GM12878 (cell line): ENCODE measurements around the gene TRPM3.

Source experiments
- BACH1 ChIP-seq: fragments of 450-650 bp; IDR thresholded peaks from 2 replicates; pipeline ENCODE4 v1.6.1; 2017; ENCODE audit warnings: mild to moderate bottlenecking, borderline replicate concordance
- BCL11A ChIP-seq: IDR thresholded peaks from 2 replicates; pipeline ENCODE4 v1.6.1; 2011; ENCODE audit warnings: low read depth, low read length
- CHD2 ChIP-seq: IDR thresholded peaks from 2 replicates; pipeline ENCODE4 v1.6.1; 2011; ENCODE audit warnings: low read depth, low read length, improper control_type of control experiment, borderline replicate concordance
- CREB1 ChIP-seq: IDR thresholded peaks from 2 replicates; pipeline ENCODE4 v1.6.1; 2012; ENCODE audit warnings: low read depth, mild to moderate bottlenecking, inconsistent platforms
- CTCF ChIP-seq, 3 experiments: IDR thresholded peaks in 2 of 3; conservative IDR thresholded peaks in 1 of 3; 2 replicates each; pipeline ENCODE4 v1.5.1; 2011; ENCODE audit warnings: low read depth in 3 of 3, low read length in 3 of 3, mild to moderate bottlenecking in 3 of 3, control low read depth in 2 of 3, moderate library complexity in 2 of 3, inconsistent platforms in 1 of 3, mixed read lengths in 1 of 3; ENCODE audit not compliant: control insufficient read depth in 2 of 3, insufficient read depth in 1 of 3; ENCODE audit errors: extremely low read depth in 1 of 3
- EZH2 ChIP-seq: IDR thresholded peaks from 2 replicates; pipeline ENCODE4 v1.6.1; 2012; ENCODE audit warnings: low read depth, mild to moderate bottlenecking, control low read depth, inconsistent platforms, low read length, borderline replicate concordance; ENCODE audit not compliant: control insufficient read depth
- GABPA ChIP-seq: IDR thresholded peaks from 2 replicates; pipeline ENCODE4 v1.6.1; 2014; ENCODE audit warnings: antibody characterized with exemption, low read depth, mild to moderate bottlenecking, inconsistent platforms
- IRF3 ChIP-seq: fragments of 450-650 bp; IDR thresholded peaks from 2 replicates; pipeline ENCODE4 v1.6.1; 2014; ENCODE audit warnings: mild to moderate bottlenecking
- NRF1 ChIP-seq: conservative IDR thresholded peaks from 2 replicates; pipeline ENCODE4 v1.6.1; 2011; ENCODE audit warnings: mild to moderate bottlenecking, low read depth, low read length, improper control_type of control experiment
- PBX3 ChIP-seq: IDR thresholded peaks from 2 replicates; pipeline ENCODE4 v1.6.1; 2011; ENCODE audit warnings: mild to moderate bottlenecking, low read depth, low read length, moderate library complexity; ENCODE audit not compliant: insufficient replicate concordance
- USF1 ChIP-seq: IDR thresholded peaks from 2 replicates; pipeline ENCODE4 v1.6.1; 2011; ENCODE audit warnings: borderline replicate concordance, low read depth, mild to moderate bottlenecking, moderate library complexity, mixed read lengths, low read length; ENCODE audit not compliant: insufficient read depth; ENCODE audit errors: extremely low read length
- YY1 ChIP-seq: IDR thresholded peaks from 2 replicates; pipeline ENCODE4 v1.6.1; 2011; ENCODE audit warnings: low read depth, mild to moderate bottlenecking, low read length
- ZBTB33 ChIP-seq: fragments of 450-650 bp; IDR thresholded peaks from 2 replicates; pipeline ENCODE4 v1.6.1; 2017; ENCODE audit warnings: mild to moderate bottlenecking
- TF ChIP-seq, protein P1 (sequence below): fragments of 450-650 bp; IDR thresholded peaks from 2 replicates; pipeline ENCODE4 v1.6.1; 2018; ENCODE audit warnings: borderline replicate concordance, mild to moderate bottlenecking; ENCODE audit not compliant: partially characterized antibody

DNA sequence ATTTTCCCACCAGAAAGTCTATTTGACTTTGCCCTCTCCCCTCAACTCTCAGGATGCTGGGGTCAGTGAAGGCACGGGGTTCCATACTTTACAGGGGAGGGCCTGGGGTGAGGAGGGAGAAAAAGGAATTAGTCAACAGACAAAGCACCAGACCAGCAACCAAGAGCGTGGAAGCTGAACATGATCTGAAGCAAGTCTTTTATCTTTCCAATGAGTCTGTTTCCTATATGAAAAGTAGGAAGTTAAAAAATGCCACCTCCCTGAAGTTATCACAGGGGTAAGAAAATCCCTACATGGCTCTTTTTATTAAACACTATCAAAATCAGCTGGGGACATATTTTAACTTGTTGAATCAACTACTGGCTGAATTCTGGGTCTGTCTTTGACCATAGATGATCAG is 337.0 kb downstream of the TRPM3 start:
- no peak for TF ChIP-seq CHD2
- TF ChIP-seq, protein P1, sequence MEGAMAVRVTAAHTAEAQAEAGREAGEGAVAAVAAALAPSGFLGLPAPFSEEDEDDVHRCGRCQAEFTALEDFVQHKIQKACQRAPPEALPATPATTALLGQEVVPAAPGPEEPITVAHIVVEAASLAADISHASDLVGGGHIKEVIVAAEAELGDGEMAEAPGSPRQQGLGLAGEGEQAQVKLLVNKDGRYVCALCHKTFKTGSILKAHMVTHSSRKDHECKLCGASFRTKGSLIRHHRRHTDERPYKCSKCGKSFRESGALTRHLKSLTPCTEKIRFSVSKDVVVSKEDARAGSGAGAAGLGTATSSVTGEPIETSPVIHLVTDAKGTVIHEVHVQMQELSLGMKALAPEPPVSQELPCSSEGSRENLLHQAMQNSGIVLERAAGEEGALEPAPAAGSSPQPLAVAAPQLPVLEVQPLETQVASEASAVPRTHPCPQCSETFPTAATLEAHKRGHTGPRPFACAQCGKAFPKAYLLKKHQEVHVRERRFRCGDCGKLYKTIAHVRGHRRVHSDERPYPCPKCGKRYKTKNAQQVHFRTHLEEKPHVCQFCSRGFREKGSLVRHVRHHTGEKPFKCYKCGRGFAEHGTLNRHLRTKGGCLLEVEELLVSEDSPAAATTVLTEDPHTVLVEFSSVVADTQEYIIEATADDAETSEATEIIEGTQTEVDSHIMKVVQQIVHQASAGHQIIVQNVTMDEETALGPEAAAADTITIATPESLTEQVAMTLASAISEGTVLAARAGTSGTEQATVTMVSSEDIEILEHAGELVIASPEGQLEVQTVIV, result no peak
- TF ChIP-seq GABPA, result no peak
- no peak for TF ChIP-seq USF1
- no peak for TF ChIP-seq BACH1
- no peak for TF ChIP-seq CREB1
- no peak for TF ChIP-seq YY1
- no peak for TF ChIP-seq BCL11A
- TF ChIP-seq EZH2, result no peak
- TF ChIP-seq PBX3, result no peak
- TF ChIP-seq IRF3, result no peak
- TF ChIP-seq ZBTB33, result no peak
- no peak for TF ChIP-seq CTCF (IDR thresholded peaks at IDR 0.05 in 2 of 3, conservative IDR thresholded peaks at IDR 0.05 in 1 of 3; ENCODE audit: control insufficient read depth in 2 of 3, extremely low read depth in 1 of 3, insufficient read depth in 1 of 3, low read depth in 3 of 3, low read length in 3 of 3)
- no peak for TF ChIP-seq NRF1
